HepG2 (cell line): ENCODE data around the gene OTC. TPM values are rescaled to one million over a fixed set of nuclear protein-coding genes. Genes with fewer than 3 reads are reported as not detected.

Experiments used
- ATAC-seq: fragments of 200-7000 bp; cut with Tn5 transposase; 3 replicates; pipeline ENCODE4 v1.9.1; 2020; ENCODE audit warnings: mild to moderate bottlenecking, moderate library complexity
- BruUV-seq: library from RNA; stranded (reverse); fragments of 400-500 nt; replicated peaks from 2 replicates; lab custom pipeline; 2021; lab: Mats Ljungman, UMichigan
- CTCF ChIA-PET: fragments of 300-600 bp; formaldehyde crosslinking; extraction: SDS; loops from one replicate; lab custom pipeline; 2021; ENCODE audit warnings: low total read pairs, inconsistent platforms, low intra/inter-chr PET ratio; lab: Yijun Ruan, JAX
- POLR2A ChIA-PET: fragments of 350-600 bp; sonication (Branson Sonifier 250); formaldehyde crosslinking; loops from one replicate; lab custom pipeline; 2020; ENCODE audit warnings: antibody characterized with exemption, inconsistent platforms; lab: Yijun Ruan, JAX
- DNase-seq: peaks from one replicate; pipeline ENCODE4 v3.0.0-alpha.2; 2015; ENCODE audit warnings: low spot score
- FAIRE-seq: peaks from 3 replicates; lab custom pipeline; 2011; peaks lifted over from hg19 to GRCh38; lab: Jason Lieb, UNC
- H2AFZ ChIP-seq: one replicate; pipeline ENCODE4 v1.6.1; 2011; ENCODE audit warnings: low read length, inconsistent platforms
- H3K27ac ChIP-seq: fragments of 300-600 bp; 3 replicates; pipeline ENCODE4 v1.8.0; 2011; ENCODE audit warnings: mixed run types, mild to moderate bottlenecking, mixed read lengths, low read length, inconsistent platforms; ENCODE audit not compliant: insufficient read depth; ENCODE audit errors: extremely low read length
- H3K27me3 ChIP-seq, 2 experiments: fragments of 200-600 bp in 1 of 2; 2 replicates in 1 of 2; 3 replicates in 1 of 2; pipeline versions ENCODE4 v1.6.0 to v1.8.0; 2011; ENCODE audit warnings: low read length in 2 of 2, mild to moderate bottlenecking in 2 of 2, moderate library complexity in 2 of 2, inconsistent platforms in 1 of 2; ENCODE audit not compliant: insufficient read depth in 2 of 2, control insufficient read depth in 1 of 2
- H3K36me3 ChIP-seq, 2 experiments: fragments of 200-600 bp in 1 of 2; replicated peaks in 1 of 2; 2 replicates in 1 of 2; 3 replicates in 1 of 2; pipeline versions ENCODE4 v1.5.1 to v1.8.0; 2011; ENCODE audit warnings: low read length in 2 of 2, inconsistent platforms in 1 of 2; ENCODE audit not compliant: insufficient read depth in 2 of 2, control insufficient read depth in 1 of 2
- H3K4me1 ChIP-seq: 2 replicates; pipeline ENCODE4 v1.5.1; 2012; ENCODE audit warnings: low read length, inconsistent platforms; ENCODE audit not compliant: insufficient read depth
- H3K4me2 ChIP-seq: 2 replicates; pipeline ENCODE4 v1.6.0; 2011; ENCODE audit warnings: low read depth, low read length, inconsistent platforms
- H3K4me3 ChIP-seq, 3 experiments: fragments of 200-600 bp in 1 of 3; sonication (generic), shearing (Covaris generic) in 1 of 3; replicated peaks in 1 of 3; 2 replicates each; pipeline ENCODE4 v1.5.1; 2011 to 2016; ENCODE audit warnings: low read length in 3 of 3, inconsistent platforms in 2 of 3, low read depth in 2 of 3, mild to moderate bottlenecking in 2 of 3, control low read depth in 1 of 3, mixed read lengths in 1 of 3; ENCODE audit not compliant: insufficient read depth in 1 of 3
- H3K79me2 ChIP-seq: one replicate; pipeline ENCODE4 v1.6.1; 2011; ENCODE audit warnings: low read length, inconsistent platforms; ENCODE audit not compliant: insufficient read depth
- H3K9ac ChIP-seq: 2 replicates; pipeline ENCODE4 v1.6.0; 2011; ENCODE audit warnings: mild to moderate bottlenecking, low read depth, low read length, inconsistent platforms; ENCODE audit not compliant: insufficient read depth
- H3K9me3 ChIP-seq: 2 replicates; pipeline ENCODE4 v1.5.1; 2012; ENCODE audit warnings: mild to moderate bottlenecking, low read length
- H4K20me1 ChIP-seq: 2 replicates; pipeline ENCODE4 v1.6.0; 2011; ENCODE audit warnings: inconsistent platforms, mild to moderate bottlenecking, low read length, moderate library complexity; ENCODE audit not compliant: insufficient read depth
- FOXA1 ChIP-seq, 2 experiments: fragments of 450-650 bp in 1 of 2; sonication (generic) in 1 of 2; formaldehyde crosslinking in 1 of 2; IDR thresholded peaks; 2 replicates each; pipeline versions ENCODE4 v1.4.0 to v1.6.1; 2016 to 2020; ENCODE audit warnings: missing genetic modification reagents in 1 of 2
- GATAD1 ChIP-seq: IDR thresholded peaks from 2 replicates; pipeline ENCODE4 v1.6.1; 2016; ENCODE audit warnings: missing genetic modification reagents, missing compliant biosample characterization
- HIVEP1 ChIP-seq: sonication (generic); formaldehyde crosslinking; IDR thresholded peaks from 2 replicates; pipeline ENCODE4 v1.4.0; 2020; ENCODE audit warnings: mild to moderate bottlenecking, missing genetic modification reagents
- KMT2B ChIP-seq: IDR thresholded peaks from 2 replicates; pipeline ENCODE4 v1.6.1; 2016; ENCODE audit warnings: missing genetic modification reagents, missing compliant biosample characterization
- SNRNP70 ChIP-seq: fragments of 200-400 bp; formaldehyde crosslinking; IDR thresholded peaks from 2 replicates; pipeline ENCODE4 v1.6.1; 2017; ENCODE audit warnings: mild to moderate bottlenecking, low read depth, low read length, moderate library complexity
- ZNF33A ChIP-seq: sonication (generic); formaldehyde crosslinking; IDR thresholded peaks from 2 replicates; pipeline ENCODE4 v1.5.1; 2020; ENCODE audit warnings: missing genetic modification reagents, mild to moderate bottlenecking, moderate library complexity, borderline replicate concordance
- ZNF878 ChIP-seq: sonication (generic); formaldehyde crosslinking; IDR thresholded peaks from 2 replicates; pipeline ENCODE4 v1.8.1; 2023; ENCODE audit warnings: mild to moderate bottlenecking, missing genetic modification reagents, moderate library complexity
- WGBS: methylation state at CpG from one replicate; pipeline ENCODE4 v1.1.6; 2017; ENCODE audit warnings: low lambda C conversion rate; 5-methylcytosine and 5-hydroxymethylcytosine counted together
- in situ Hi-C: cut with HindIII; loops from 2 replicates; pipeline ENCODE4 v1.10.0; 2017; ENCODE audit warnings: low pct_unique_long_range_greater_than_20kb; ENCODE audit not compliant: extremely low pct_ligation_motif_present
- intact Hi-C: fragments of 100-400 bp; cut with micrococcal nuclease; formaldehyde crosslinking; loops from one replicate; pipeline ENCODE4 v1.10.0; 2022; ENCODE audit not compliant: unreplicated experiment
- polyA plus RNA-seq, 8 experiments: library from polyadenylated mRNA; depleted of rRNA in 3 of 8; stranded (reverse) in 7 of 8; unstranded in 1 of 8; fragments of >200 nt; fragmentation: Illumina TruSeq in 4 of 8; extraction: Trizol in 4 of 8; gene quantifications; 2 replicates each; pipeline versions ENCODE4 v1.2.1 to v1.2.3, GENCODE V29; 2011 to 2016; ENCODE audit warnings: low read depth in 4 of 8, missing spikeins in 1 of 8, mixed read lengths in 1 of 8; ENCODE audit not compliant: insufficient read depth in 1 of 8
- total RNA-seq, 5 experiments: library from RNA; depleted of rRNA; stranded (reverse); fragments of >200 nt; fragmentation: Illumina TruSeq; extraction: Trizol; gene quantifications; 2 replicates each; pipeline ENCODE4 v1.2.3, GENCODE V29; 2016; ENCODE audit warnings: low read depth in 1 of 5
- TF ChIP-seq, protein P1 (sequence below): sonication (generic); formaldehyde crosslinking; IDR thresholded peaks from 2 replicates; pipeline ENCODE4 v1.4.0; 2020; ENCODE audit warnings: missing genetic modification reagents, mild to moderate bottlenecking, borderline replicate concordance
- TF ChIP-seq, protein P2 (sequence below): IDR thresholded peaks from 2 replicates; pipeline ENCODE4 v1.6.1; 2016; ENCODE audit warnings: control low read depth
- TF ChIP-seq, protein P3 (sequence below): sonication (generic); formaldehyde crosslinking; IDR thresholded peaks from 2 replicates; pipeline ENCODE4 v1.5.1; 2020; ENCODE audit warnings: mild to moderate bottlenecking, missing genetic modification reagents, borderline replicate concordance
- TF ChIP-seq, protein P4 (sequence below): sonication (generic); formaldehyde crosslinking; IDR thresholded peaks from 2 replicates; pipeline ENCODE4 v1.4.0; 2020; ENCODE audit warnings: missing genetic modification reagents, mild to moderate bottlenecking, borderline replicate concordance

Gene OTC
- total and polyA plus RNA-seq, 2 of the 13 experiments (the other 11 are each of a cell fraction or from before 2014, with no cell fraction given) = 0.04 to 1.8 TPM

DNA sequence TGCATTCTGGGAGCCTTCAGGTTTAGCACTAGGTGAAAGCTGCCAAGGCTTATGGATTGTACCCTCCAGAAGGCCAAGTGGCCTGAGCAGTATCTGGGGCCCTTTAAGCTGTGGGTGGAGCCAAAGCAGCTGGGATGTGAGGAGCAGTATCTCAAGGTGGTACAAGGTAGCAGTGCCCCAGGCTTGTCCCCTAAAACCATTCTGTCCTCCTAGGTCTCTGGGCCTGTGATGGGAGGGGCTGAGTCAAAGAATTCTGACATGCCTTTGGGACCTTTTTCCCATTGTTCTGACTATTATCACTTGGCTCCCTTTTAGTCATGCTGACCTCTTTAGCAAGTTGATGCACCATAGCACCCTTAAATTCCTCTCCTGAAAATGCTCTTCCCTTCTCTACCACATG, 109.9 kb downstream of the OTC start (continued):
- TF ChIP-seq, protein P1, sequence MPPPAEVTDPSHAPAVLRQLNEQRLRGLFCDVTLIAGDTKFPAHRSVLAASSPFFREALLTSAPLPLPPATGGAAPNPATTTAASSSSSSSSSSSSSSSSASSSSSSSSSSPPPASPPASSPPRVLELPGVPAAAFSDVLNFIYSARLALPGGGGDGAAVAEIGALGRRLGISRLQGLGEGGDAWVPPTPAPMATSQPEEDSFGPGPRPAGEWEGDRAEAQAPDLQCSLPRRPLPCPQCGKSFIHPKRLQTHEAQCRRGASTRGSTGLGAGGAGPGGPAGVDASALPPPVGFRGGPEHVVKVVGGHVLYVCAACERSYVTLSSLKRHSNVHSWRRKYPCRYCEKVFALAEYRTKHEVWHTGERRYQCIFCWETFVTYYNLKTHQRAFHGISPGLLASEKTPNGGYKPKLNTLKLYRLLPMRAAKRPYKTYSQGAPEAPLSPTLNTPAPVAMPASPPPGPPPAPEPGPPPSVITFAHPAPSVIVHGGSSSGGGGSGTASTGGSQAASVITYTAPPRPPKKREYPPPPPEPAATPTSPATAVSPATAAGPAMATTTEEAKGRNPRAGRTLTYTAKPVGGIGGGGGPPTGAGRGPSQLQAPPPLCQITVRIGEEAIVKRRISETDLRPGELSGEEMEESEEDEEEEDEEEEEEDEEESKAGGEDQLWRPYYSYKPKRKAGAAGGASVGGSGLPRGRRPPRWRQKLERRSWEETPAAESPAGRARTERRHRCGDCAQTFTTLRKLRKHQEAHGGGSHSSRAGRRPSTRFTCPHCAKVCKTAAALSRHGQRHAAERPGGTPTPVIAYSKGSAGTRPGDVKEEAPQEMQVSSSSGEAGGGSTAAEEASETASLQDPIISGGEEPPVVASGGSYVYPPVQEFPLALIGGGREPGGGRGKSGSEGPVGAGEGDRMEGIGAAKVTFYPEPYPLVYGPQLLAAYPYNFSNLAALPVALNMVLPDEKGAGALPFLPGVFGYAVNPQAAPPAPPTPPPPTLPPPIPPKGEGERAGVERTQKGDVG (CRISPR knock-in tag) = no peak
- no peak for TF ChIP-seq SNRNP70
- no peak for TF ChIP-seq ZNF33A (CRISPR knock-in tag)
- no peak for TF ChIP-seq HIVEP1 (CRISPR knock-in tag)
- TF ChIP-seq, protein P2, sequence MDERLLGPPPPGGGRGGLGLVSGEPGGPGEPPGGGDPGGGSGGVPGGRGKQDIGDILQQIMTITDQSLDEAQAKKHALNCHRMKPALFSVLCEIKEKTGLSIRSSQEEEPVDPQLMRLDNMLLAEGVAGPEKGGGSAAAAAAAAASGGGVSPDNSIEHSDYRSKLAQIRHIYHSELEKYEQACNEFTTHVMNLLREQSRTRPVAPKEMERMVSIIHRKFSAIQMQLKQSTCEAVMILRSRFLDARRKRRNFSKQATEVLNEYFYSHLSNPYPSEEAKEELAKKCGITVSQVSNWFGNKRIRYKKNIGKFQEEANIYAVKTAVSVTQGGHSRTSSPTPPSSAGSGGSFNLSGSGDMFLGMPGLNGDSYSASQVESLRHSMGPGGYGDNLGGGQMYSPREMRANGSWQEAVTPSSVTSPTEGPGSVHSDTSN (CRISPR knock-in tag) = no peak
- no peak for TF ChIP-seq ZNF878 (CRISPR knock-in tag)

DNA sequence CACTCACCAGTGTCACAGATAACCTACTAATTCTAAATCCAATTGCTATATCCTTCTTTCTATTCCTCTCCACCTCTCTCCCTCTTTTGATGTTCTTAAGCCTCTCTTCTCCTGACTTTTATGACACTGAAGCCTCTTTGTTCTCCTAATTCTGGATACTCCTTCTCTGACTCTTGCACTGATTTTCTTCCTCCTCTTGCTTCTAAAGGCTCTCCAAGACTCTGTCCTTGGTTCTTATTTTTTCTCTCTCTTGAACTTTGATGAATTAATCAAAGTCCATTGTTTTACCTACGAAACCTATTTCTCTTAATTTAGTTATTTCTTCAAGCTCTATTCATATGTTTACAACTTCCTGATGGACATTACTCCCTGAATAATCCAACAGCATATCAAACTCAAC, 113.3 kb downstream of the OTC start:
- ChIA-PET CTCF (no interaction called here), POLR2A (no interaction called here)
- no peaks in the 10 kb centered on the region for H3K36me3 ChIP-seq
- H3K27me3 ChIP-seq = no peaks in the 10 kb centered on the region
- no peak overlapping the region for H3K4me3 ChIP-seq
- no peaks in the 10 kb centered on the region for H4K20me1 ChIP-seq
- H3K9ac ChIP-seq = no peak overlapping the region
- H3K79me2 ChIP-seq = no peaks in the 10 kb centered on the region
- no peak overlapping the region for H3K27ac ChIP-seq
- H3K9me3 ChIP-seq = no peaks in the 10 kb centered on the region
- H3K4me2 ChIP-seq = no peak overlapping the region
- no peaks in the 10 kb centered on the region for H3K4me1 ChIP-seq
- no peak overlapping the region for H2AFZ ChIP-seq
- FAIRE-seq = no peak
- intact Hi-C loops (no loop called here), in situ Hi-C loops (no loop called here)
- BruUV-seq = no TSS peak
- no peak for ATAC-seq
- DNase-seq = no peak
- 0% methylated on average over 1 of the region's 1 CpG for WGBS
- TF ChIP-seq FOXA1 (IDR thresholded peaks at IDR 0.05) (no peak), FOXA1 (CRISPR knock-in tag; IDR thresholded peaks at IDR 0.05) (no peak), GATAD1 (CRISPR knock-in tag) (no peak), KMT2B (CRISPR knock-in tag) (no peak)
- TF ChIP-seq, protein P3, sequence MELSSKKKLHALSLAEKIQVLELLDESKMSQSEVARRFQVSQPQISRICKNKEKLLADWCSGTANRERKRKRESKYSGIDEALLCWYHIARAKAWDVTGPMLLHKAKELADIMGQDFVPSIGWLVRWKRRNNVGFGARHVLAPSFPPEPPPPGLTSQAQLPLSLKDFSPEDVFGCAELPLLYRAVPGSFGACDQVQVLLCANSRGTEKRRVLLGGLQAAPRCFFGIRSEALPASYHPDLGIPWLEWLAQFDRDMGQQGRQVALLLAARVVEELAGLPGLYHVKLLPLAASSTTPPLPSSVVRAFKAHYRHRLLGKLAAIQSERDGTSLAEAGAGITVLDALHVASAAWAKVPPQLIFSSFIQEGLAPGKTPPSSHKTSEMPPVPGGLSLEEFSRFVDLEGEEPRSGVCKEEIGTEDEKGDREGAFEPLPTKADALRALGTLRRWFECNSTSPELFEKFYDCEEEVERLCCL = no peak
- TF ChIP-seq, protein P4, sequence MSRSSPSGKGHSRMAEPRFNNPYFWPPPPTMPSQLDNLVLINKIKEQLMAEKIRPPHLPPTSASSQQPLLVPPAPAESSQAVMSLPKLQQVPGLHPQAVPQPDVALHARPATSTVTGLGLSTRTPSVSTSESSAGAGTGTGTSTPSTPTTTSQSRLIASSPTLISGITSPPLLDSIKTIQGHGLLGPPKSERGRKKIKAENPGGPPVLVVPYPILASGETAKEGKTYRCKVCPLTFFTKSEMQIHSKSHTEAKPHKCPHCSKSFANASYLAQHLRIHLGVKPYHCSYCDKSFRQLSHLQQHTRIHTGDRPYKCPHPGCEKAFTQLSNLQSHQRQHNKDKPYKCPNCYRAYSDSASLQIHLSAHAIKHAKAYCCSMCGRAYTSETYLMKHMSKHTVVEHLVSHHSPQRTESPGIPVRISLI (CRISPR knock-in tag) = no peak
